ENCODE results near the gene LCN1.

The LCN1 gene

DNA sequence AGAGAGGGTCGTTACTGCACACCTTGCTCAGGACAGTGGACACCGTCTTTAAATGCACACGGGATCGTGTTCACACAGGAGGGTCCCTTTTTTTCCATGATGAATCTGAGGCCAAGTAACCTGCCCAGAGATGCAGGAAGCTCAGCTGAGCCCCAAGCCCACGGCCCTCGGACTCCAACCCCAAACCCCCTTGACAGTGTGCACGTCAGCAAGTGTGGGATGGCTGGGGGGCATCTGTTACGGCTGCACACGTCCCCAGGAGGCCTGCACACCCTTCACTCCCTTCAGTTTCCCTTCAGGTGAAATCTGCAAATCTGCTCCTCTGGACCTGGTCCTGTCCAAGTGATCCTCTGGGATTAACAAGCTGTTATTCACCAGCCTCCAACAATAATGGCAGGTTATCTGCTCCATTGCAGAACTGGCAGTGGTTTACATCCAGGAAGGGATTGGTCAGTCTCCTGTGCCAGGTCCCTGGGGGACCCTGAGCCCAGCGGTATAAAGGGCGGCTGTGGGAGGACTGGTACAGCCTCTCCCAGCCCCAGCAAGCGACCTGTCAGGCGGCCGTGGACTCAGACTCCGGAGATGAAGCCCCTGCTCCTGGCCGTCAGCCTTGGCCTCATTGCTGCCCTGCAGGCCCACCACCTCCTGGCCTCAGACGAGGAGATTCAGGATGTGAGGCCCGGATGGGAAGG, at the start of gene LCN1:
TSS of gene LCN1 (plus strand) at position 525 of the 692 bp plus-strand sequence. CDS start at position 583, 58 bp downstream.
- FAIRE-seq: no peak

DNA sequence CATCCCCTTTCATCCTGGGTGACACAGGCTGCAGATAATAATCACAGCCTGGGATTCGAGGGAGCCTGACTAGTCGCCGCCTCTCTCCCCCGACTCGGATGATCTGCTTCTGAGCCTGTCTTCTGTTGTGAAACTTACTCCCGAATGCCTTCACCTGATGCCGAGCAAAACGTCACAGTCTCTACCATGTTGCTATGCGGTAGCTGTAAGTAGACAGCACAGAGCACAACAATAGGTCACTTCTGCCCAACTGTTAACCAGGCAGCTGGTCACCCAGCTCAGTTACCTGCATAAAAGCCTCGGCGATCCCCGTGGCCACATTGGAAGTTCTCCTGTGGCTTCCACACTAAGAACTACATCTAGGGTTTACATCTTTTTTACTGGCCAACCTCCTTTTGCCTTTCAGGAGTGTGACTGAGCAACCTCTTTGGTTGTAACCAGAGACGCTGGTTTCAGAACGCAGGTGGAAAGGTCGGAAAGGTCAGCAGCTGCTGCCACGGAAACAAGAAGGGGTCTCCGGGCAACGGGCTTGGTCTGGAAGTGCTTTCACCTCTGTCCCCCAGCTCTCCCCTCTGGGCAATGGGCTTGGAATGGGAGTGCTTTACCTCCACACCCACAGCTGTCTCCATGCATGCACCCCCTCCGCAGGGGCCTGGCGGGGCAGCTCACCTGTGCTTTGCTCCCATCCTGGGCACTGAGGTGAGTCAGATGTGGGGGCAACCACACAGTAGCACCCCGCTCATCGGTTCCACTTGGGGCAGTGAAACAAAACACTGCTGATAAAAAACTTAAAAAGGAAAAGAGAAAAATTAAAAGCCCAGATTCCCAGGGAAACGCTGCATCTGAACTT, 49.2 kb upstream of the LCN1 start:
- no peak for FAIRE-seq

DNA sequence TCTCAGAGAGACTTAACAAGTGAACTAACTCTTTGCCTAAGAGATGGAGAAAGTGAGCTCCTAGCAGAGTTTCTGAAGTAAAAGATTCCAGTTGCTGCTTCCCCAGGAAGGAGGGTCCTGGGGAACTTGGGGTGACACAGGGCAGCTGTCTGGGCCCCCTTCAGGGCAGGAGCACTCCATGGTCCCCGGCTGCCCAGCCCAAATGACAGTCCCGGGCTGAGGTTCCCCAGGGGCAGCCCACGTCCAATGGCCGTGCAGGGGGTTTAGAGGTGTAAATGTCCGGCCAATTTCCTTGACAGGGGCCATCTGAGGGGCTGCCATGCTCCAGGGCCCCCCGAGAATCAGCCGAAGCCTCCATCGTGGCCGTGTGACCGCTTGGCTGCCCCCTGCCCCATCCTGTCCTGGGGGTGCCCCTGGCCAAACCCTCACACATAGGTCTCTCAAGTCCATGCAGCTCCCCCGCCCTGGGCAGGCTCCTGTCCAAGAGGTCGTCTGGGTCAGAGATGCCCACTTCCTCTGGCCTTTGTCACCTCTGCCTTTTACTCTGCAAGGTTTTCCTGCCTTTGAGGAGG, 47.2 kb upstream of the LCN1 start:
- FAIRE-seq: no peak

DNA sequence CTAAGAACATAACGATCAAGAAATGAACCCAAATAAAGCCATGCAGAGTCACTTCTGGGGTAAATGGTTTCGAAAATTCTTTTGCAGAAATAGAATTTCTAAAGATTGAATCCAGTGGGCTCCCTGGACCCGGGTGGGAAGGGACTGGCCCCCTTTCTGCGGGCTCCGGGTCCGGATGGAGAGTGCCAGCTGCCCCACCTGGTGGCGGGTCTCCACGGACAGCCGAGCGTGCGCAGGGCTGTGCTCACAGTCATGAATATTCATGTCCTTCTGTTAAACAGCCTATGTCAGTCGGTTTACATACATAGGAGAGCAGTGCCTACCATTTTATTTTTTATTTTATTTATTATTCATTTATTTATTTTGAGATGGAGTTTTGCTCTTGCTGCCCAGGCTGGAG, 46.3 kb upstream of the LCN1 start:
- FAIRE-seq: no peak

DNA sequence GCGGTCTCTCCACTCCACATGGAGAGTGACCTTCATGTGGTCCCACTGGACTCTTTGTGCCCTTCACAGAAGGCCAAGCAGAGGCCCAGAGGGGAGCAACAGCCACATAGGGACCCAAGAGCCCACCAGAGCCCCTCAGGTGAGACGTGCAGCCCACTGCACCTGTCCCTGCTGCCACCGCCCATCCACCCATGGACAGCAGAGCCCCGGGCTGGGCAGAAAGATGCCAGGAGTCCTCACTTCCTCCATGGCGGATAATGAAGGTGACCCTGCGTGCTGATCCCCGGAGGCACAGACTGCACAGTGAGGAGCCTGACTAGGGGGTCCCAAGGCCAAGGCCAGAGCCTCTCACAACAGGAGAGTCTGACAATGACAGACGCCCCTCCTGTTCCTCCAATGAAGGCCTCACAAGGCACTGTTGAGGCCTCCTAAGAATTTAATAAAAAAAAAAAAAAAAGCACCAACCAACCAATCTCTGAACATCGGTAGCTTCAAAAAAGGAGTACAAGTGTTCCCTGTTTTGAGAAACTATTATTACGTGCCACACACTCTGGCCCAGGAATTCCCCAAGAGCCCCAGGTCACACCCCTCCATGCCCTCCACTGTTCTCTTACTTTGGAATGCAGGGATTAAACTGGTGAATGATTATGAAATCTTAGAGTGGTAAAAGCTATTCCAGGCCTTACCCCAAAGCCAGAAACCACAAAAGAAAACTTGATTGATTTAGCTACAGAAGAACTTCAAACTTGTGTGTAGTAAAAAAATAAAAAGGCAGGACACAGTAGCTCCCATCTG, 44.5 kb upstream of the LCN1 start:
- FAIRE-seq: no peak

DNA sequence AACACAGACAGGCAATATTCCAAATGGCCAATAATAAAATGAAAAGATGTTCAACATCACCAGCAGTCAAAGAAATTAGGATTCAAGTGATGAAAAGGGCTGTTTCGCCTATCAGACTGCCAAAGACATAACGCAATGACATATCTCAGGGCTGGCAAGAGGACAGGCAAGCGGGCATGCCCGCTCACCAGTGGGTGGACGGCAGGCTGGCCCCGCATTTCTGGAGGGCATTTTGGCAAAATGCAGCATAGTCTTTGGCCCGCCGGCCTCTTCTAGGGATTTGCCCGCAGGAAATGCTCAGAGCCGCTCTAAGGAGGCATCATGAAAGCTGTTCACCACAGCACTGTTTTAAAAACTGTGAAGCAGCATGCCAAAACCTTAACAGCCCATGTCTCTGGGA, 43.0 kb upstream of the LCN1 start:
- FAIRE-seq: no peak

DNA sequence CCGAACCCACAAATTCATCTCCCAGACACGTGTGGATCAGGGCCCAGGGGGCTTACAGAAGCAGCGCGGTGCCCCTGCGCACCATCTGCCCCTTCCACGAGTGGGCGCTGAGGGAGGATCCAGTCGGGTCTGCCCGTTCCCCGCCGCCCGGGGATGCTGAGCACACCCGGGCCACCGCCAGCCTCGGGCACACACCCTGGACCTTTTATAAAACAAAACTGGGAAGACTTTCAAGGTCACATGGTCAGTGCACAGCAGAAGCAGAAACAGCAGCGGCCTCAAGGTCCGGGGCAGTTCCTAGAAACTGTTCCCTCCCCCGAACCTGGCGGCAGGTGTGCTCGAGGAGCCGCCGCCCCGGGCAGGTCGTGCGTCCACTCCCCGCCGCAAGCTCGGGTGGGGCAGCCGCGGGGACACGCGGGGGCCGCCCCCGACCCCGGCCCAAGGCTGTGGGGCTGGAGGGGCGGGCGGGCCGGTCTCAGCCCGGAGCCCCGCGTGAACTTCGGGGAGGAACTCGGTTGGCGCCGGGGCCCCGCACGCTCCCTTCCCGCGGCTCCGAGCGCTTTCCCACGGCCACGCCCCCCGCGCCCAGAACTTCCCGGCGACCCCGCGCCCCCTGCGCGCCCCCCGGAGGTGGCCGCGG, 42.3 kb upstream of the LCN1 start:
- no peak for FAIRE-seq

DNA sequence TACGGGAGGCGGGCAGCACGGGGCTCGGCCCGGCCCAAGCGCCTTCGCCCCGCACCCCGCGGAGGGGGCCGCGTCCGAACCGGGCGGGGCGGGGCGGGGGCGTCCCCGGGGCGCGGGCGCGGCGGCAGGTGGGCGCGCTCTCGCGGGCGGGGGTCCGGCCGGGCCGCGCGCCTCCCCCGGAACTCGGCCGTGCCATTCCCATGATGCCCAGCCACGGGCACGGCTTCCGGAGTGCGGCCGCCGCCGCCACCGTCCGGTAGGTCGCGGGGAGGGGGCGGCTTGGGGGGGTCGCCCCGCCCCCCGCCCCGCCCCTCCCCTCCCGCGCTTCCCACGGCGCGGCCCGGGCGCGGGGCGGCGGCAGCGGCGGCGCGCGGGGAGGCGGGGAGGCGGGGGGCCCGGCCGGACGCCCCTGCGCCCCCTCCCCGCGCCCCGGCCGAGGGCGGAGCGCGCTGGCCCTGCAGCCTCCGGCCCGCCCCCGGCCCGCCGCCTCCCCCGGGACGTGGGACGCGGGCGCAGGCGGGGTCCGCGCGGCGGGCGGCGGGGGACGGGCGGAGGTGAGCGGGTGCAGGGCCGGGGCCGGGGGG, 41.7 kb upstream of the LCN1 start, which contains the start of gene PPP1R26:
TSS of gene PPP1R26 (plus strand) at position 314 of the 584 bp plus-strand sequence. CDS start 4,729 bp downstream, outside the sequence.
- no peak for FAIRE-seq

DNA sequence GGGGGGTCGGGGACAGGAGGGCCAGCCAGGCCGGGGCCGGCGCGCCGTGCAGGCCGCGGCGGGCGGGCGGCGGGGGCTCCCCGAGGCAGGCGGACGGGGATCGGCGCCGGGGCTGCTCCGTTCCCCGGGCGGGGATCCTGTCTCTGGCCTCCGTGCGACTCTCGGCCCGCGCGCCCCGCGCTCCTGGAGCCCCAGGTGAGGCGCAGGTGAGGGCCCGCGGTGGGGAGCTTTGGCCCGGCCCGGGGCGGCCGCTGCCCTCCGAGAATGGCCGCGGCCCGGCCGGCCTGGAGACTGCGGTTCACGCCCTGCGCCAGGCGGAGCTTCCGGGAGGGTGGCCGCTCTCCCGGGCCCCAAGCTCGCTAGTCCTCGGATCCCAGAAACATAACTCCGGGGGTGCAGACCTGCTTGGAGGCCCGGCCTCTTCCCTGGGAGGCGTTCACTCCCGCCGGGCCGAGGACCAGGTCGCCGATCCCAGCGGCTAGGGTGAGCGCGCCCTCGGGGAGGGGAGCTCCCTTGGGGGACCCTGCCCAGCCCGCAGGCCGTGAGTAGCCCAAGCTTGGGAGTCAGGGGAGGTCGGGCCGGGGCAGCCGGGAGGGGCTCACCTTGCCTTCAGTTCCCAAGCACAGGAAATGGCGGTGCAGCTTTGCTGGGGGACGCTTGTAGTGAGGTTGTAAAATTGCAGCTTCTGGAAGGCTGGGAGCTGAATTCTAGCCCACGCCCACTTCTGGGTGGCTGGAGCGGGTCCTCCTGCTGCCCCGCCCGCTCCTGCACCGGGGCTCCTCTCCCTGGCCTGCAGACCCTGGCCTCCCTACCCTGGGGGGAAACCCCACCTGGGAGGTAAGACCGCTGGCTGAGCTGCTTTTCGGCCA, 40.9 kb upstream of the LCN1 start:
- FAIRE-seq: no peak

DNA sequence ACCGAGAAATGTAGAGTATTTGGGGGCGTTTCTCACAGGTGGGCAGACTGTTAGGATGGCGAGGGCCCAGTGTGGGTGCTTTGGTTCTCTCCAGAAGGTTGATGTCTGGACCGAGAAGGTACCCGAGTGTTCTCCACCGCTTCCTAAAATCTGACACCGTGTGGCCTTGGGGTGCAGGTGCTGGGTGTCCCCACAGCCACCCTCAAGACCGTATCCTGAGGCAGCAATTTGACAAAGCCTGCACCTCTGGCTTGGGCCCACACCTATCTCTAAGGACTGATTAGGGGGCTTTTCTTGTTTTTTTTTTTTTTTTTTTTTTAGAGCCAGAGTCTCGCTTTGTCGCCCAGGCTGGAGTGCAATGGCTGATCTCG, 40.3 kb upstream of the LCN1 start:
- no peak for FAIRE-seq

DNA sequence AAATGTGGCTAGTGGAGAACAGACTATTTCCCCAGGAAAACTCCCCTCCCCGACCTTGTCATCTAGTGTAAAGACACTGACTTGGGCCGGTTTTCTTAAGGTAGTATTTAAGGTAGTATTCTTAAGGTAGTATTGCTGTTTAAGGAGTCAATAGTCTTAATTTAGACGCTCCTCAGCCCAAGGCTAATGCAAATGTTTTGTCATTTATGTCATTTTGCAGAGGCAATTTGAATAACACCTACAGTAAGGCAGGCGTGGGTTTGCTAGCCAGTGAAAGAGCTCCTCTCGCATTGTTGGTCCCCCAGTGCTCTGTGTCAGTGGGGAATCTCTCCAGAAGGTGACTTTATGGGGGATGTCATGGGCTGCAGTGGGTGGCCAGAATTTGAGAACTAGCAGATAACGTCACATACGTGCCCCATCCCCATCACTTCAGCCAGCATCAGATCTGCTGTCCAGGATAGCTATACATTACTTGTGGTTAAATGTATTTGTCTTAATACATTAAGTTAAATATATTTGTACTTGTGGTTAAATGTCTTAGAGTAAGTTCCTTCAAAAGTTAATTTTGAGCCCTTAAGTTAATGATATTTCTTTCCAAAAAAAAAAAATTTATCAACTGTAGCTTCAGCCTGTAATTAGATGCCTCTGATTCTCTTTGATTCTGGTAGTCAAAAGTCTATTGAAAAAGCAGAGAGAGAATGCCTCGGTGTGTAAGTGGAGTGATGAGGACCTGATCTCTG, 39.1 kb upstream of the LCN1 start:
- FAIRE-seq: no peak

DNA sequence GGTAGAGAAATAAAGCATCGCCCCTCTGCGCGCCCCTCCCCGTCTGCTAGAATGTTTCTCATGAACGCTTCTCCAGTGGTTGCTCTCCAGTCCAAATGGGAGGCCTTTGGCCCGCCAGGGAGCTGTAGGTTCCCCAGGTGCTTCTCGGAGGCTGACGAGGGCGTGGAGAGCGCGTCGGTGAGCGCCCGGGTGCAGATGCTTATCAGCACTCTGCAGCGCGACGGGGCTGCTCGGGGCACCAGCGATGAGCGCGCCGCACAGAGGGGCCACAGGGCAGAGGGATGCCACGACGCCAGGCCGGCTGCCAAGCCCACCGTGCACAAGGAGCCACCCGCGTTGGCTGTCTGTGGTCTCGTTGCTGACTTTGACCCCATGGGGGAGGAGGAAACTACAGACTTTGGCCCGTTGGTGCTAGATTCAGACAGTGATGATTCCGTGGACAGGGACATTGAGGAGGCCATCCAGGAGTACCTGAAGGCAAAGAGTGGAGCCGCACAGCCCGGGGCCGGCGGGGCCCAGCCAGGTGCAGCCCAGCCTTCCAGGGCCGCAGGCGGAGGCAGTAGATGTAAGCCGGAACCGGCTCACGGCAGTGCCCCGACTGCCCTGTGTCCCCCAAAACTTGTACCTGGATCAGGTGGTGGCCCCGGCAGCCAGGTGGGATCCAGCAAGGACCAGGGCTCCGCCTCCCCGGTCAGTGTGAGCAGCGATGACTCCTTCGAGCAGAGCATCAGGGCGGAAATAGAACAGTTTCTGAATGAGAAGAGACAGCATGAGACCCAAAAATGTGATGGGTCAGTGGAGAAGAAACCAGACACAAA, 36.6 kb upstream of the LCN1 start:
- FAIRE-seq: no peak

DNA sequence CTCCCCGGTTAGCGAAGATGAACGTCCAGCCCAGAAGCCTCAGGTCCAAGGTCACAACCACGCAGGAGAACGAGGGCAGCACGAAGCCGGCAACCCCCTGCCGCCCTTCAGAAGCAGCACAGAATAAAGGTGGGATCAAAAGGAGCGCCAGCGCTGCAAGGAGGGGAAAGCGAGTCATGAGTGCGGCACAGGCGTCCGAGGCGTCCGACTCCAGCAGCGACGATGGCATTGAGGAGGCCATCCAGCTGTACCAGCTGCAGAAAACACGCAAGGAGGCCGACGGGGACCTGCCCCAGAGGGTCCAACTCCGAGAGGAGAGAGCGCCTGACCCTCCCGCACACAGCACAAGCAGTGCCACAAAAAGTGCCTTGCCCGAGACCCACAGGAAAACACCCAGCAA, 35.9 kb upstream of the LCN1 start:
- FAIRE-seq: no peak

DNA sequence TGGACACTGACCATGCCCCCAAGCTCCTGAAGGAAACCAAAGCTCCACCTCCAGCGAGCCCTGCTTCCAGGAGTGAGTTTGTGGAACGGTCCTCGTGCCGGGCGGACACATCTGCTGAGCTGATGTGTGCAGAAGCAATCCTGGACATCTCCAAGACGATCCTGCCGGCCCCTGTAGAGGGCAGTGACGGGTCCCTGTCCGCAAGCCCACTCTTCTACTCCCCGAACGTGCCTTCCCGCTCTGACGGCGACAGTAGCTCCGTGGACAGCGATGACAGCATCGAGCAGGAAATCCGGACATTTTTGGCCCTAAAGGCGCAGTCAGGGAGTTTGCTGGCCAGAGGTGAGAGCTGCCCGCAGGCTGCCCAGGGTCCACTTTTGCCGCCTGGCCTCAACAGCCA, 35.4 kb upstream of the LCN1 start:
- FAIRE-seq: no peak

DNA sequence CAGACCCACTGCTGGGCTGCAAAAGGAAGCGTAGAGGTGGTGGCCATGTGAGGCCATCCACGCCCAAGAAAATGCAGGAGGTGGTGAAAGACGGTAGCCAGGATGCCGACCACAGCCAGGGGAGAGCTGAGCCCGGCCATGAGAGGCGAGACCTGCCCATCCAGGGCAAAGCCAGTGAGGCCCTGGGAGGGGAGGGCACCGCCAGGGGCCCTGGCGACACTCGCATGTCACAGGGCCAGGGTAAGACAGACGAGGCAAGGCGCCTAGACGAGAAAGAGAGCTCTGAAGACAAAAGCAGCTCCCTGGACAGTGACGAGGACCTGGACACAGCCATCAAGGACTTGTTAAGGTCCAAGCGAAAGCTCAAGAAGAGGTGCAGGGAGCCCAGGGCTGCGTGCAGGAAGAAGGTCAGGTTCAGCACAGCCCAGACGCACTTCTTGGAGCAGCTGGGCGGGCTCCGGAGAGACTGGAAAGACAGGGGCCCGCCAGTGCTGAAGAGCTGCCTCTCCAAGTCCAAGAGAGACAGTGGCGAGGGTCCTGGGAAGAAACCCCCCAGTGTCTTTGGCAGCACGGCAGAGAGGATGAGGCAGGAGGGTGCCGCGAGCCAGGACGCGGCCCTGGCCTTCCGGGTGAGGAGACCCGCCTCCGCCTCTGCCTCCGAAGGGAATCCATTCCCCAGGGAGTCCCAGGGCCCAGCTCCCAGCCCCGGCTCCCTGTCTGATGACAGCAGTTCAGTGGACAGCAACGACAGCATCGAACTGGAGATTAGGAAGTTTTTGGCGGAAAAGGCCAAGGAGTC, 34.8 kb upstream of the LCN1 start:
- no peak for FAIRE-seq

DNA sequence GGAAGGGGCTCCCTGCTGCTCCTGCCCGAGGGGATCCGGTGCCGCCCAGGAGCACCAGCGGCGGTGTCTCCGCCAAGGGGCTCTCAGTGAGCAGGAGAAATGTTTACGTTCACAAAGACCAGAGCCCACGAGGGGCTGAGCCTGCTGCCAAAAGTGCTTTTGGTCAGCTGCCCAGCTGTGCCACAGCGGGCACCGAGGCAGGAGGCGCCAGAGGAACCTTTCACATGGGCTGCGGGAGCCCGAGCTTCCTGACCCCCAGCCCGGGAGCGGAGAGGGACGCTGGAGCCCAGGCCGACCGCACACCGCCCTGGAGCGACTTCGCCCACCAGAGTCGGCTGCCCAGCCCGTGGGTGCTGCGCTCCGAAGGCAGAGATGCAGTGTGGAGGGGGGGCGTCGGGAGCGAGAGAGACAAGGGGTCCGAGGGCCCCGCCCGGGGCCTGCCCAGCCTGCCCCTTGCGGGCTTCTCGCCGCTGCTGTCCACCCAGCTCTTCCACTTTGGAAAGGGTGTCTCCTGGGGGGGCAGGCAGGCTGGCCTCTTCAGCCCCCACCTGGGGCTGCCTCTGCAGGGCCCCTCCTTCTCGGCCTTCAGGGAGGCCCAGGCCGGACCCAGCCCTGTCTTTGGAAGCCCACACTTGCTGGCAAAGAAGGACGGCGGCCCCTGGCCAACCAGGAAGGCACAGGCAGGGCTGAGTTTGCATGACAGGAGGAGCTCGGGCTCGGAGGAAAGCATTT, 33.8 kb upstream of the LCN1 start:
- FAIRE-seq: no peak

DNA sequence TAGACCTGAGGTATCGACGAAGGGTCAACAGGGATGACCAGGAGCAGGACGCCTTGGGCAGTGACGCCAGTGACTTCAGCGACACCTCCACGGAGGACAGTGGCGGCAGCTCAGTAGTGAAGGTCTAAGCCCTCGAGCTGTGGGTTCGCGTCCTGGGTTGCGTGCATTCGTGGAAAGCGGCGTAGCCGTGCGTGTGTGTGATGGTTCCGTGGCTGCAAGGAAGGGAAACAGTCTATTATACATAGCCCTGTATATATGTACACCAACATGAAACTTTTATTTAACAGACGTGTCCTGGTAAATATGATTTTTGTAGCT, 33.3 kb upstream of the LCN1 start:
- FAIRE-seq: no peak

DNA sequence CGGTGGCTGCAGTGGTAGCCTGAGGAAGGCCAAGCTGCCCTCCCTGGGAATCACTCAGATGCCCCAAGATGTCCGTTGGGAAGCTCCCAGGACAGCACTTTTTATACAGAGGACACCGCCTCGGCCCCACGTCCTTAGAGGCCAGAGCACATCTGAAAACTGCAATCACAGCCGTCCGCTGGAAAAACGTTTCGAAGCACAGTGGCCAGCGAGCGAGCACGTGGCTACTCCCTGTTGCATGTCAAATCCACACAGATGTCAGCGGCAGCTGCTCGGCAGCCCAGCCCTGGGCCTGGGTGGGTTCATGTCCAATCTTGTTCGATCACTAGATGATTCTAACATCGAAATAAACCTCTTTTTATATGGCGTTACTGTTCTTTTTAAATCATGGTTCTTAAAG, 32.7 kb upstream of the LCN1 start:
- FAIRE-seq: no peak
